Kidney glomerular epithelial cell (primary cell): Measurements from ENCODE around the gene TGFBR3L.

ENCODE experiments used
- DNase-seq: peaks from one replicate; lab custom pipeline; 2025; lab: John Stamatoyannopoulos, UW

Gene TGFBR3L

GRCh38 chr19:7879836-7880235 lies 34.8 kb upstream of the TGFBR3L start:
- DNase-seq = no peak

GRCh38 chr19:7881910-7882309 lies 32.7 kb upstream of the TGFBR3L start:
- DNase-seq = no peak

GRCh38 chr19:7883105-7883504 lies 31.5 kb upstream of the TGFBR3L start:
- no peak for DNase-seq

DNA sequence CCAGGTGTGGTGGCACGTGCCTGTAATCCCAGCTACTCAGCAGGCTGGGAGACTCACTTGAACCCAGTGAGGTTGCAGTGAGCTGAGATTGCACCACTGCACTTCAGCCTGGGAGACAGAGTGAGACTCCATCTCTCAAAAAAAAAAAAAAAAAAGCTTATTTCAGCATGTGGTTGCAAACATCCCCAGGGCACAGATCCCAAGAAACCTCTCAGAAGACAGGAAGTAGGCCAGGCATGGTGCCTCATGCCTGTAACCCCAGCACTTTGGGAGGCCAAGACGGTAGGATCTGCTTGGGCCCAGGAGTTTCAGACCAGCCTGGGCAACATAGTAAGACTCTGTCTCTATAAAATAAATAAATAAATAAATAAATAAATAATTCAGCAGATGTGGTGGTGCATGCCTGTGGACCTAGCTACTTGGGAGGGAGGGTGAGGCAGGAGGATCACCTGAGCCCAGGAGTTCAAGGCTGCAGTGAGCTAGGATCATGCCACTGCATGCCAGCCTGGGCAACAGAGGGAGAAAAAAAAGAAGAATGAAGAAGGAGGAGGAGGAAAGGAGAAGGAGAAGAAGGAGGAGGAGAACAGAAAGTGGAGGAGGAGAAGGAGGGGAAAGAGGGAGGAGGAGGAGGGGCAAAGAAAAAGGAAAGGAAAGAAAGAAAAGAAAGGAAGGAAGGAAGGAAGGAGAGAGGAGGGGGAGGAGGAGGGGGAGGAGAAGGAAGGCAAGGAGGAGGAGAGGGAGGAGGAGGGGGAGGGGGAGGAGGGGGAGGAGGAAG lies 30.6 kb upstream of the TGFBR3L start:
- DNase-seq = no peak

DNA sequence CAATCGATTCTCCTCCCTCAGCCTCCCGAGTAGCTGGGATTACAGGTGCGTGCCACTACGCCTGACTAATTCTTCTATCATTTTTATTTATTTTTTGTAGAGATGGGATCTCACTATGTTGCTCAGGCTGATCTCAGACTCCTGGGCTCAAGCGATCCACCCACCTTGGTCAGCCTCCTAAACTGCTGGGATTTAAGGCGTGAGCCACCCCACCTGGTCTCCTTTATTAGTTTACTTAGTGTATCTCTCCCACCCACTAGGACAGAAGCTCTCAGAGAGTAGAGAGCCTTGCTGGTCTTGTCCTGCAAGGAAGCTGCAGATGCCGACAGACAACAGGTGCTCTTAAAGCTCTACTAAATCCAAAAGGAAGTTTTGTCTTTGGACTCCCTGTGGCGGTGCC lies 28.8 kb upstream of the TGFBR3L start:
- no peak for DNase-seq

DNA sequence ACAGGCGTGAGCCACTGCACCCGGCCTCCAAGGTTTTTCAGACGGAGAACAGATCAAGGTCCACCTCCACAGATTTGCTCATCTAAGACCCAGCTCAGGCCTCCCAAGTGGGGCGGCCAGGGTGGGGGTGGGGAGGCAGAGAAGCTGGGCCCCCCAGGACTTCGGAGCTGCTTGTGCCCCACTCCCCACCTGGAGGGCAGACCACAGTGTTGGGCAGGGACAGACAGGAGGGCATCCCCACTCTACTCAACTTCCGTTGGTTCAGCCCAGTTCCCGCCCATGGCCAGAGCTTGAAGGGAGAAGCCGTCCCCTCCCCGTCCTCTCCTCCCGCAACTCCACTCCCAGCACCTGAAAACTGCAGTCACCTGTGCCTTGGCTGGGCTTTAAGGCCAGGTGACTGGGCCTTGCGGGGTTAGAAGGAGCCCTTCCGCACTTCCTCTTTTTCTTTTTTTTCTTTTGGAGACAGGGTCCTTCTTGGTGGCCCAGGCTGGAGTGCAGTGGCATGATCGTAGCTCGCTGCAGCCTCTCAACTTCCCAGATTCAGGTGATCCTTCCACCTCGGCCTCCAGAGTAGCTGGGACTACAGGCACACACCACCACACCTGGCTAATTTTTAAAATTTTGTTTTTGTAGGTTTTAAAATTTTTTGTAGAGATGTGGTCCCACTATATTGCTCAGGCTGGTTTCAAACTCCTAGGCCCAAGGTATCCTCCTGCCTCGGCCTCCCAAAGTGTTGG lies 27.1 kb upstream of the TGFBR3L start:
- no peak for DNase-seq

DNA sequence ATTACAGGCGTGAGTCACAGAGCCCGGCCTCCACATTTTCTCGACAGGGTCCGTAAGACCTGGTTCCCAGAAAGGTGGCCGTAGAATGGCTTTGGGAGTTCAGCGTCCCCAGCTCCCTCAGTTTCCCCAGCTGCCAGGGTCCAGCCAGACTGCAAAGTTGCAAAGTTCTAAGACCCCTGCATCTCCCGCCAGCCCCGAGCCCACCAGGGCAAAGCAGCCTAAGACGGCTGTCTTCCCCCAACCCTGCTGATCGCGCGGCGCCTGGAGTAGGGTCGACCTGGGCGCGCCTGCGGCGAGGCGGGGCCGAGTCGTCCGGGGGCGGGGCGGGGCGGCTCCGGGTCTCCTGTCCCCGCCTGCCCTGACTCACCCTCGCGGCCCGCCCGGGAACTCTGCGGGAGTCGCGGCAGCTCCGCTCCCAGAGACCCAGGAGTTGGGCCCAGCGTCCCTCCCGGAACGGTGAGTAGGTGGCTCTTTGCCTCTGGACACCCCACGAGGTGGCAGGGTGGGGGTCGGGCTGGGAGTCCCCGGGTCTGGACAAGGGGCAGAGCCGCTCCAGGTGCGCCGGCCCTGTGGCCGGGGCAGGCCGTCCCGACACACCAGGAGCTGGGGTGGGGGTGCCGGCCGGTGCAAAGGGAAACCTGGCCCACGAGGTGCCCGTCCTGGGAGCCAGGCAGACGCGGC lies 26.3 kb upstream of the TGFBR3L start, which contains the start of gene LRRC8E:
Gene LRRC8E (plus strand): TSS at position 366 of the 681 bp plus-strand sequence. CDS start 7,094 bp downstream, outside the sequence.
- DNase-seq = peak; percentile 31

DNA sequence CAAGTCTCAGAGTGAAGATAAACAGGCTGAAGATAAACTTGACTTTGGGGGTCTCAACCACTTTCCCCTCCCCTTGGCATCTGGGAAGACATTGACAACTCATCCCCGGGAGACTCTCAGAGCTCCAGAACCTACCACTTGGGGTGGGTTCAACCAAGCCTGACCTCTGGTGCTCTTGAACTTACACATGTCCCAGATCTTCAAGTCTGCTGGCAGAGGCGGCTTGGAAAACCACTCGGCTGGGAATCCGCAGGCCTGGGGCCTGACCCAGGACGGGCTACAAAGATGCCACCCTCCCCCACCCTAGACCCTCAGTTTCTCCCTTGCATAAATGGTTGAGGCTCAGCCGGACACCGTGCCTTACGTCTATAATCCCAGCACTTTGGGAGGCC lies 25.8 kb upstream of the TGFBR3L start:
- no peak for DNase-seq

- peak; percentile 37 for DNase-seq
These were observed 21.1 kb upstream of the TGFBR3L start for GRCh38 chr19:7893362-7894101.

DNA sequence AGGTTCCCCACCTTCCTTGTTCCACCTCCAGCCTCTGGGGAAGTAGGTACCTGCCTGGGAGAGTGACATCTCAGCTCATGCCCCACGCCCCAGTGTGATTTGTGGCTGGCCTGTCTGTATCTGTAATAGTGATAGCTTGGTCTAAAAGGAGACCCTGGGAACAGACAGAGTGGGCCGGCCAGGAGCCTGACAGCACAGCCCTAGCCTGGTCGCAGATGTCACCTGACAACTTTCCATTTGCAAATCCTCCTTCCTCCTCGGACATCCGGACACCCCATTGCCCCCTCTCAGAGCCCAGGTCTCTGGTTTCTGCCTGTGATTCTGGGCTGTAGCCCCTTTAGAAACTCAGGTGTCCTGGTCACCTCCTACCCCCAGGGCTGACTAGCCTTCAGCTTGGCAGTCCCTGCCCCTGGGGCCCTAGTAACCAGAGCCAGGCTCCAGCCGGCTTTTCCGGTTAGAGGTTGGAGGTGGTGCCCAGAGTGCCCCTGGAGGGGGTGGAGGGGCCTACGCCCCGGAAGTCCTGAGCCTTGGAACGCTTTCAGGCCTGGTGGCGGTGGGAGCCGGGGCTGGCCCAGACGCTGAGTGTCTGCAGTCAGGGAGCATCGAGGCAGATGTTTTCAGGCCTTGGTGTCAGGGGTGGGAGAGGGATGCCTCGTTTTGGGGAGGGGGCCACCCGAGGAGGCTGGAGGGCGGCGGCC lies 19.9 kb upstream of the TGFBR3L start:
- no peak for DNase-seq

DNA sequence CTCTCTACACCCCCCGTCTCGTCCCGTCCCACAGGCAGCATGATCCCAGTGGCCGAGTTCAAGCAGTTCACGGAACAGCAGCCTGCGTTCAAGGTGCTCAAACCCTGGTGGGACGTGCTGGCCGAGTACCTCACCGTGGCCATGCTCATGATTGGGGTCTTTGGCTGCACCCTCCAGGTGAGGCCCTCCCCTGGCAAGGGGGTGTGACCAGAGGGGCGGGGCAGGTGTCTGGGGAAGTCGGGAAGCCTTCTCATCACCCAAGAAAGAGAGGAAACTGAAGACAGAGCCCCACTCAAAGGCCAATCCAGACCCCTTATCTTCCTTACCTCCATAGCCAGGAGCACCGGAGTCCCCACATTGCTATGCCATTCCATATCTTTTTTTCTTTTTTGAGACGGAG lies 19.1 kb upstream of the TGFBR3L start:
- no peak for DNase-seq

DNA sequence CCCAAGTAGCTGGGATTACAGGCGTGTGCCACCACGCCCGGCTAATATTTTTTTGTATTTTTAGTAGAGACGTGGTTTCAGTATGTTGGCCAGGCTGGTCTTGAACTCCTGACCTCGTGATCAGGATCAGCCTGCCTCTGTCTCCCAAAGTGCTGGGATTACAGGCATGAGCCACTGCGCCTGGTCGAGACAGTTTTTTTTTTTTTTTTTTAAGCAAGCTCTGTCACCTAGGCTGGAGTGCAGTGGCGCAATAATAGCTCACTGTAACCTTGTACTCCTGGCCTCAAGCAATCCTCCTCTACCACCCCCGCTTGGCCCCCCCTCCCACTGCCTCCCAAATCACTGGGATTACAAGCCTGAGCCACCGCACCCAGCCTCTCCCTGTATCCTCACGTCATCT lies 17.3 kb upstream of the TGFBR3L start:
- DNase-seq = no peak

- DNase-seq = no peak
These were observed 15.7 kb upstream of the TGFBR3L start for GRCh38 chr19:7898967-7899366.

- no peak for DNase-seq
These were observed 14.8 kb upstream of the TGFBR3L start for GRCh38 chr19:7899751-7900378.

- DNase-seq = no peak
These were observed 14.2 kb upstream of the TGFBR3L start for GRCh38 chr19:7900401-7900870.

DNA sequence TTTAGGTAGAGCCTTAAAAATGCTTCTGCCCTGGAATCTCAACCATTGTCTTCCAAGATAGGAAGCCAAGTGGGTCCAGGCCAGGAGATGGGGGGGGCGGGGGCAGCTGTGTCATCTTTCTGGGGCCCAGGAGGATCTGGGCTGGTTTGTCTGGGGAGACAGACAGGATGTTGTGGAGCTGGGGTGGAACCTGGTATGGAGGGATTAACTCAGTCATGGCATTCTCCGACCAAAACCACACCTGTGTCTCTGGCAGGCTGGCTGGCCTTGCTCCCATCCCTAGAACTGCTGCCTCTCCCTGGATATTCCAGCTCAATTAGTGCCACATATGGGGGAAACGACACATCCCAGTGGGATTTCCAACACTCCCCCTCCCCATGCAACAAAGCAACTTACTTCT lies 13.7 kb upstream of the TGFBR3L start:
- no peak for DNase-seq

DNA sequence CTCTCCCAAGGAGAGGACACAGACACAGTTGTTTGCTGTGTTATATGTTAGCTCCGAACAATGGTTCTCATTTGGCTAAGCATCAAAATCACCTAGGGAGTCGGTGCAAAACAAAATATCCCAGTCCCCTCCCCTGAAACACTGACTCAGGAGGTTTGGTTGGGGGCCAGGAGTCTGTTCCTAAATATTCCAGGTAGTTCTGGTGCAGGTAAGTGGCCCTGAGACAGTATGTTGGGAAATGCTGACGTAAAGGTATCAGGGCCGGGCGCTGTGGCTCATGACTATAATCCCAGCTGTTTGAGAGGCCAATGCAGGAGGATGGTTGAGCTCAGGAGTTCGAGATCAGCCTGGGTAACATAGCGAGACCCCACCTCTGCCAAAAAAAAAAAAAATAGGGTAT lies 13.3 kb upstream of the TGFBR3L start:
- no peak for DNase-seq

GRCh38 chr19:7902796-7903243 lies 11.8 kb upstream of the TGFBR3L start:
- no peak for DNase-seq

DNA sequence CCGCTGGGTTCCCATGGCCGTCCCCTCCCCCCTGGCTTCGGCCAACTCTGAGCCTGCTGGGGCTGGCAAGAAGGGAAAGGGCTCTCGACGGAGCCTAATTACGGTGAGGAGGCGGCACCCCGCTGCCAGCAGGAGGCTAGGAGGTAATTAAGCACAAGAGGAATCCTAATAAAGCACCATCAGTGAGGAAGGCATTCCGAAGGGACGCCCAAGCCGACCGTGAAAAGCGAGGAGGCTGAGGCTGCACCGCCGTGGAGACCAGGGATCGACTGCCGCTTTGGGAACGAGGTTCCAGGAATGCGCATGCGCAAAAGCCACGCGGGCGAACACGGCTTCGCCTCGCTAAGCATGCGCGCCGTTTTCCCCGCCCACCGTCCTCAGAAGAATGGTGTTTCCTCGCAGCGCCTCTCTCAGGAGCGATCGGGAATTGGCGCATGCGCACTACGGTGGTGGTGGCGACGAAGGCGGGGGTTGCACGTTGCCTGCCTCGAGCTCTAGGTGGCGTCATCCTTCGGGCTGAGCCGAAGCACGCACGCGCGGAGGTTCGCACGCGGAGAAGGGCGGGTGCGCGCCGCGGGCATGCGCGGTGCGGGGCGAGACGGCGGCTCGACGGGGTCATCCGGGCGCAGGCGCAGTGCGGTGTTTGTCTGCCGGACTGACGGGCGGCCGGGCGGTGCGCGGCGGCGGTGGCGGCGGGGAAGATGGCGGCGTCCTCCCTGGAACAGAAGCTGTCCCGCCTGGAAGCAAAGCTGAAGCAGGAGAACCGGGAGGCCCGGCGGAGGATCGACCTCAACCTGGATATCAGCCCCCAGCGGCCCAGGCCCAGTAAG lies 11.2 kb upstream of the TGFBR3L start, which contains the start of gene MAP2K7:
Gene MAP2K7 (plus strand): TSS at position 634 of the 830 bp plus-strand sequence. CDS start 68 bp downstream, at position 702.
- DNase-seq = peak; percentile 100
